ENCODE data around the gene OGT.
"Not testable (repeated sequence)": the region's sequence is repeated elsewhere in the genome, so short reads cannot be mapped to it uniquely, and the experiment has no call there.

Gene OGT

DNA sequence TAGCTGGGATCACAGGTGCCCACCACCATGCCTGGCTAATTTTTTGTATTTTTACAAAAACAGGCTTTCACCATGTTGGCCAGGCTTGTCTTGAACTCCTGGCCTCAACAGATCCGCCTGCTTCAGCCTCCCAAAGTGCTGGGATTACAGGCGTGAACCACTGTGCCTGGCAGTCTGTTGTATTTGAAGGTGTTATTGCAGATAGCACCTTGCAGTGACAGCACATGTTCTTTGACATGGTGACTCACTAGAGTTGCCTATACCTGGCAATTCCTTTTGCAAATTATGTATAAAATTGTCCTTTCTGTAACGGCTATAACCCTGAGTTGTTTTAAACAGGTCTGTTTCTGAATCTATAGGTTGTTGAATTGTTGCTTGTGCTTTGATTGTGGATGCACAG, 7.9 kb downstream of the OGT start:
- no peak for DNase-seq

DNA sequence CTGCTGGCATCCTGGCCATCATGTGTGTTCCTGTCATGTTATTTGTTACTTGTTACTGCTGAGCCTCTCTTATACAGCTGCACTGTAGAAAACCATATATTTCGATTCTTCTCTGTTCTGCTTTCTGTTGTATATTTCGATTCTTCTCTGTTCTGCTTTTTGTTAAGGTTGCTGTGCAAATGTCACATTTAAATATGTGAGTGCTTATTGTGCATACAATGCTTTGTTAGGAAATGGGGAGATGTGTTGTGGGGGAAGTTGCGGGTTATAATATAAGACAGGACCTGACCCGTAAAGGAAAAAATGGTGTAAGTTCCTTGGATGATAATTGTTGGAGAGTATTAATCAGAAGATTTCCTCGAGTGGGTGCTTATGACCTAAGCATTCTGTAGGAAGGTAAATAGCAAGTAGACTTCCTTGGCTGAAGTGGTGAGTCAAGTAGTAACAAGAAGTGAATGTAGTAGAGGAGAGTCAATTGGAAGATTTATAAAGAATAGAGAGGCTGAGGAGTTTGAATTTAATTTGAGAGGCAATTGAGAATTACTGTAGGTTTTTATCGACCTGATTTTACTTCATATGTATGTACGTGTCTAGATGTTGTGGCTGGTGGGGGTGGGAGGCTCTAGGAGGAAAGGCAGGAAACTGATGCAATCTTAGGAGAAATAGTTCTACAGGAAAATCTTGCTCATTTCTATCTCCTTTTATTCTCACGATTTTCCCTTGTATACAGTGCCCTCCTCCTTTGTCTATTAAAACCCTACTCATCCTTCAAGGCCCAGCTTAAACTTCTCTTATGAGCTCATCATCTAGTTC, 8.5 kb downstream of the OGT start:
- peak; percentile 79 for DNase-seq

DNA sequence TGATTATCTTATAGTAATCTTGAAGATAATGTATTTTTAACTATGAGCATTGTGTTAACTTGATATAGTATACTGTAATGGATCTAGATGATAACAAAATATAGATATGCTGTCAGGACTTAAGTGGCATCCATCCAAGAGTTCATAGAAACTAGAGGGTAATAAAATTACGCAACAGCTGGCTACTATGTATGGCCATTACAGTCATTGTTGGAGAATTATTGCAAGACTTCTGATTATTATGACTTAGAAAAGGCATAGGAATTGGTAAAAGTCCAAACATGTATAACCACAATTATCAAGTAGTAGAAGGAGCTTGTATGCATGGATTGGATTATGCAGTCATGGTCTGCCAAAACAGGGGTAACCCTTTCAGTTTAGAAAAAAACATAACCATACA, 9.5 kb downstream of the OGT start:
- peak; percentile 82 for DNase-seq

DNA sequence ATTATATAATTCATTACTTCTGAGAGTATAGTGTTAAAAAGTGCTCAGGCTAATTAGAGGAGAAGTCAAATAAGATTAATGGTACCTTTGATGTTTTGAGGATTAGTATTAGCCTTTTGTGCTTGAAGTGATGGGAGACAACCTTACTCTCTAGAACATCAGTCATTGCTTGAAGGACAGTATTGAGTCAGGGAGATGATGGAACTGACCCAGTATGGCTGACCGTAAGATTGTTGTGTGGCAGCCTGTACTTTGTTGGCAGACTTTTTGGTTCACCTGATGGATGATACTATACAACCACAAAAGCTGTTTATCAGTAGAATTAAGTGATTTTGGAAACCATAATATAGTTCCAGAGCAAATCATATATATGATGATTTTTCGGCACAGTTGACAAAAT, 9.9 kb downstream of the OGT start:
- no peak for DNase-seq

DNA sequence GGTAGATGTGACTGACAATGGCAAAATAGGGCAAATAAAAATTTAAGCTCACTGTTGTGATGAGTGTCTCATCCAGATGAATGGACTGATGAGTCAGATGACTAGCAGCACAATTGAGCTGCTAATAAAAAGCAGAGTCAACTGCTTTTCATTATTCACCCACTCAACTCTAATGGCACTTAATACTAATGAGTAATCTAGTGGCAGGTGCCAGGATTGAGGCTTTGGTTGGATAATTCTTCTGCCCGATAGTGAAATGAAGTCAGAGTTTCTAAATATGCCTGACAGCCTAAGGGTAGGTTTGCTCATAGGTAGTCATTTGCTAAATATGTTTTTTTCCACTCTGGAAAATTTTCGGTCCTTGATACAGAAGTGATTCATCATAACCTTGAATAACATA, 10.4 kb downstream of the OGT start:
- DNase-seq, result peak; percentile 77

DNA sequence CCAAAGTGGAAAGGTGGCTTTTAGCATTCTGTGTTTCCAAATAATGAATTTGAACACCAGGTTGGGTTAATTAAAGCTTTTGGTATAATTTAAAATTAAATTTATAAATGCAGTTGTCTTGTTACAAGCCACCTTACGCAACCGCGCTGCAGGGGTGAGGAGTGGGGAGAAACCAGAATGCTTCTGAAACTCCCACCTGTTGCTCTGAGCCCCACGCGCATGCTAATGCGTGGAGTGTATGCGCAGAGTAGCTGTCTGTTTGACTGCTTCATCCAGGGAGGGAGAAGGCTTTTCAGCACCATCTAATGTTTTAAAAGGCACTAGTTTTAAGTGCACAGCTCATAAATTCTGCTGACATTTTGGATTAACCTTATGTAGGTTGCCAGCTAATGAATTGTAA, 12.5 kb downstream of the OGT start:
- no peak for DNase-seq

DNA sequence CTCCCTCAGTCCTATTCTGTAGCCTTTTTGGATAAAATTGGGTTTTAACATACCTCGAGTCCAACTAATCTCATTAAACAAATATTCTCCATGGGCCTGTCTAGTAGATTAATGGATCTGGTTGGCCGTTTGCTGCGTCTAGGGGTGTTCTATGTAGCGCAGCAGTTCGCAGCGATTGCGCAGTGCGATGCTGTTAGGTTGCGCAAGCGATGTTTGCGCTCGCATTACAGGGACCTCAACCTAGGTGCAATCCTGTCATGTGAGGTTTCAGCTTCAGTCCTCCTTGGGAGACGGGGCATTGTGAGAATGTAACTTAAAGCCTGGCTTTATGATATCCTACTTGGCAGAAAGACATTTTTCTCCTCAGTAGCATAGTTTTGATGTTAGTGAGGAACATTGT, 14.0 kb downstream of the OGT start:
- DNase-seq, result no peak

DNA sequence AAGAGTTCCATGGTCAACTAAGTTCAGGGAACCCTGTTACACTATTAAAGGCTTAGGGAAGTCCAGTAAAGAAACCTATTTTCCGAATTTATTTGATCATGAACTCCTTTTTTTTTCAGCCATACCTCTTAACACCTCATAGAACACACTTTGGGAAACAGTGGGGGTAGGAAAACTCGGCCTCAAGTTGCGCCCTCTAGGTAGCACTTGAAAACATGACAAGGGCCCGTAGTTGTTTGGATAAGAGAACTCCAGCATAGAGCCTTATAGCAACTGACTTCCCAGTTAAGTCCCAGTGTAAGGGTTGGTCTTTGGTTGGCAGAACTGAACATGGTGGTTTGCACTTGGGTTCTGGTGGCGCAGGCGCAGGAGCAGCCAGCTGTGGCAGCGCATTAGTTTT, 14.4 kb downstream of the OGT start:
- DNase-seq, result no peak

DNA sequence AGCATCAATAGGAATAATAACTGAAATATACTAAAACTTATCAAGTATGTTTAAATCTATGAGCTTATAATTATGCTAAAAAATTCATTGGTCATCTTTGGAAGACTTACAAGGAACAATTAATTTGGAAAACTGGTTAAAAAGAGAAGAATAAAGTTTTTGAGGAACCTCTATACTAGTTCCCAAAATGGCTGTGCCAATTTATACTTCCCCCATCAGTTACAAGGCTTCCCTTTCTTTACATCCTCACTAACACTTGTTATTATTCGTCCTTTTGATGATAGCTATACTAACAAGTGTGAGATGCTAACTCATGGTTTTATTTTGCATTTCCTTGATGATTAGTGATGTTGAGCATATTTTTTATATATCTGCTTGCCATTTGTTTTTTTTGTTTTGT, 17.1 kb downstream of the OGT start:
- no peak for DNase-seq

DNA sequence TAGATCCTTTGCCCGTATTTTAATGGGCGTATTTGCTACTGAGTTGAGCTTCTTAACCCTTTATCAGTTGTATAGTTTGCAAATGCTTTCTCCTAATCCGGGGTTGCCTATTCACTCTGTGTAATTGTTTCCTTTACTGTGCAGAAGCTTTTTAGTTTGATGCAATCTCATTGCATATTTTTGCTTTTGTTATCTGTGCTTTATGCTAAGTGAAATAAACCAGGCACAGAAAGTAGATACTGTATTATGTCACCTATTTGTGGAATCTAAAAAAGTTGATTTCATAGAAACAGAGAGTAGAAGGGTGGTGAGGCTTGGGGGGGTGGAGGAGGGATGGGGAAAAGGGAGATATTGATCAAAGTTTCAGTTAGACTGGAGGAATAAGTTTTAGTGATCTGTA, 17.7 kb downstream of the OGT start:
- DNase-seq, result no peak

DNA sequence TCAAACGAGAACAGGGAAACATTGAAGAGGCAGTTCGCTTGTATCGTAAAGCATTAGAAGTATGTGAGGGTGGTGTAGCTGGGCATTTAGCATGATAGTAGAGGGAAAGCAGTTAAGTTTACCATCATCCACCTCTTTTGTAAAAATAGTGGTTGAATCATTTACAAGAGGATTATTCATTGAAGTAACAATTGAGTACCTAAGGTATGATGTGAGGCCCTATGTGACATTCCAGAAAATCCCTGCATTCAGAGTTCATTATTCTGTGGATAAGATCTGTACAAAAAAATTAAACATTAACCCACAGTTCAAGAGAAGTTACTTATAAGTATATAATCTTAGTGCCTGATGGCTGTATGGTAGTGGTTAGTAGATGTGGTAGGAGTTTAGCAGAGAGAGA, 23.1 kb downstream of the OGT start:
- no peak for DNase-seq

DNA sequence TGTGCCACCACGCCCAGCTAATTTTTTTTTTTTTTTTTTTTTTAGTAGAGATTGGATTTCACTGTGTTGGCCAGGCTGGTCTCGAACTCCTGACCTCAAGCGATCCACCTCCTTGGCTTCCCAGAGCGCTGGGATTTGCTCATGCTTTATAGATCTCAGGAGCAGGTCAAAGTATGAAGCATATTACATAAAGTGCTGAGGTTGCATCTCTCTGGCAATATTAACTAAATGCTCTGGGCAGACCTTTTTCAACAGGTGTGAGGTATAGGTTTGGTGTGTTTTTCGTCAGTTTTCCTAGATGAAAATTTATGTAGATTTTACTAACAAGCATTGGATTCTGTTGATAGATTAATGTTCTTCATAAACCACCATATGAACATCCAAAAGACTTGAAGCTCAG, 26.0 kb downstream of the OGT start:
- DNase-seq, result no peak

DNA sequence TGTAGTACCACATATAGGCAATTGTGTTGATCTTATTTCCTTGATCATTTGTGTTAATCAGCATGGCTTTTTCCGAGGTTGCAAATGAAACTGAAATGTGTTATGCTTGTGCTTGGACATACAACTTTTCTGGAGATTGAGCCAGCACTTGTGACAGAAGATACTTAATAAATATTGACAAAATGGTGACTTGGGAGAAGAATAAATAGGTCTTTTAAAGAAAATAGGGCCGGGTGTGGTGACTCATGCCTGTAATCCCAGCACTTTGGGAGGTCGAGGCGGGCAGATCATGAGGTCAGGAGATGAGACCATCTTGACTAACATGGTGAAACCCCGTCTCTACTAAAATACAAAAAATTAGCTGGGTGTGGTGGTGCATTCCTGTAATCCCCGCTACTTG, 26.9 kb downstream of the OGT start:
- not testable (repeated sequence) for DNase-seq

DNA sequence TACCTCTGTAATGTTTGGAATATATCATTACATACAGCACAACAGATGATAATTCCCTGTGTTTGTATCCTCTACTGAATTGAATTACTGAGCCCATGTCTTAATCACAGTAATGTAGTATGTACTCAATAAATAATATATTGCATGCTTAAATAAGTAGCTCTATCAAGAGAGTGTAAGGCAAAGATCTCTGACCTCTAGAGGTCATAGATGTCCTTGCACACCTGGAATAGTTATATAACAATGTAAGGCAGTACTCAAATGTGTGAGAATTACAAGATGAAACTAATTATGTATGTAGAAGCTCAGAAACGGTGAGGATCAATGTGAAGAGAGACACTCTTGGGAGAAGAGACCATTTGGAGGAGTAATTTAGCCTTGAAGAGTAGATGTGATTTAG, 31.0 kb downstream of the OGT start:
- no peak for DNase-seq

DNA sequence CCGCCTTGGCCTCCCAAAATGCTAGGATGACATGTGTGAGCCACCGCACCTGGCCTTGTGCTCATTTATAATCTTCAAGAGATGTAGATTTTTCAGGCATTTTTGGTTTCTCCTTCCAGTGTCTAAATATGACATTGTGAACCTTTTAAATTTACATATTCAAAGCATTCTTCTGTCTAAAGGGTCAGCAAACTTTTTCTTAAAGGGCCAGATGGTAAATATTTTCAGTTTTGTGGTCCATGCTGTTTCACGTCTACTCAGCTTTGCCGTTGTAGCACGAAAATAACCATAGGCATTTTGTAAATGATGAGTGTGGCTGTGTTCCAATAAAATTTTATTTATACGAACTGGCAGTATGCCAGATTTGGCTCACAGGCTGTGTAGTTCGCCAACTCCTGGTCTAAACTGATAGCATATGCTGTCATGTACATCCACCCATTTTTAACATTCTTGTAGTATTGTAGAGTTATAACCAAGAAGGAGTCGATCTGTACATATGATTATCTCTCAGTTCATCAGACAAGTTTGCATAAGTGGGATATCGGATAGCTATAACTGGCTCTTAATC, 32.7 kb downstream of the OGT start:
- peak; percentile 10 for DNase-seq

DNA sequence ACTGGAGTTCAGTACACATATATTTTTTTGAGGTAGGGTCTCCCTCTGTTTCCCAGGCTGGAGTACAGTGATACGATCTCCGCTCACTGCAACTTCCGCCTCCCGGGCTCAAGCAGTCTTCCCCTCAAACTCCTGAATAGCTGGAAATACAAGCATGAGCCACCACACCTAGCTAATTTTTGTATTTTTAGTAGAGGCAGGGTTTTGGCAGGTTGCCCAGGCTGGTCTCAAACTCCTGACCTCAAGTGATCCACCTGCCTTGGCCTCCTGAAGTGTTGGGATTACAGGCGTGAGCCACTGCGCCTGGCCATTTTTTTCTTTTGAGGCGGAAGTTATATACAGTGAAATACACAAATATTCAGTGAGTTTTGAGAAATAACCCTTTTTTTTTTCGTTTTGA, 38.5 kb downstream of the OGT start:
- not testable (repeated sequence) for DNase-seq

DNA sequence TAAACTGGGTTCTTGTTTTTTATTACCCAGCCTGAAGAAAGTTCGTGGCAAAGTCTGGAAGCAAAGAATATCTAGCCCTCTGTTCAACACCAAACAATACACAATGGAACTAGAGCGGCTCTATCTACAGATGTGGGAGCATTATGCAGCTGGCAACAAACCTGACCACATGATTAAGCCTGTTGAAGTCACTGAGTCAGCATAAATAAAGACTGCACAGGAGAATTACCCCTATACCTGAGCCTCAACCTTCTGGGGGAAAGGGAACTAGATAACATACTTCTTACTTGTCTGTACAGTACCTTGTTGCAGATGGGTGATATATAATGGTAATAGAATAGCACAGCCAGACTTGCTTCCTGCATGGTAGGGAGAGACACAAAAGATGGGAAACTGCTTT, 40.7 kb downstream of the OGT start:
- no peak for DNase-seq

DNA sequence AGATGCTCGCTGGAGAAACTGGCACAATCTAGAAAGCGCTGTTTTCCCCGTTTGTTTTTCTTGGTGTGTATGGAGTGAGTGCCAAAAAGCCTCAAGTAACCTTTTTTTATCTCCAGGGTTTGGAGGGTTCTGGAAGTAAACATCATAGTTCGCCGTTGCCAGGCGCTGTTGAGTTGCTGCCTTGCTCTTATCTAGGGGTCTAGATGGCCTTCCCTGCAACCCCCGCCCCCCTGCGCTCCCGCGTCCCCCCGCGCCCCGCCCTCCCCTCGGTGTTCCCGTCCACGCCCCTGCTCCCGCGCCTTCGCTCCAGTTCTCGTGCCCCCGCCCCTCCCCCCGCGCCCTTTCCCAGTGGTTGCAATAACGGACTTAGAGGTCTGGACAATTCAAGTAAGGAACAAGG, 44.8 kb downstream of the OGT start:
- no peak for DNase-seq

DNA sequence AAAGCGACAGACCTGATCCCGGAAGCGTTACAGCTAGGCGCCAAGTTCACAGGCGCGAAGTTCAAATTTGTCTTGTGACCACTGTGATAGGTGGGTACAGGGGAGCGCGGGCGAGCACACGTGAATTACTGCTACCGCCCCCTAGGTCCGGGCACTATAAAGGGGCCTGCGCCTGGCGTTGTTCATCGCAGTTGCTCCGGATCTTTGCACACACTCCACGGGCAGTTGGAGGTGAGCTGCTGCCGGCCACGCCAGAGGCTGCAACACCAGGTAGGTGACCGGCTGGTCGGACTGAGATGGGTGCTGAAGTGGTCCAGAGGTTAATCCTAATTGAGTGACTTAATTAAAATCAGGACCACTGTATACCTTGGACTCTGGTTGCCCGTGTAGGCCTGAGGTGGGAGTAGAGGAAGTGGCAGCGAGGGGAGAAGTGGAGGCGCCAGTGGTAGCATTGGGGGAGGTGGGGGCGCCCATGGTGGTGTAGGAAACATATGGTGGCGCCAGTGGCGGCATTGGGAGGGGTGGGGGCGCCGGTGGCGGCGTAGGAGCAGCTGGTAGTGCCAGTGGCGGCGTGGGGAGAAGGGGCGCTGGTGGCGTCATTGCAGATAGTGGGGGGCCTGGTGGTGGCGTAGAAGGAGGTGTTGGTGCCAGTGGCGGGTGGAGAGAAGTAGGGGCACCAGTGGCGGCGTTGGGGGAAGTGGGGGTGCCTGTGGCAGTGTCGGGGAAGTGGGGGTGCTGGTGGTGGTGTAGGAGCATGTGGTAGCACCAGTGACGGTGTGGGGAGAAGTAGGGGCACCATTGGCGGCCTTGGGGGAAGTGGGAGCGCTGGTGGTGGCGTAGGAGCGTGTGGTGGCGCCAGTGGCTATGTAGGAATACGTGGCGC, 45.6 kb downstream of the OGT start, which contains the start of gene GCNA:
TSS of gene GCNA (plus strand) at position 185 of the 883 bp plus-strand sequence. CDS start 2,385 bp downstream, outside the sequence.
- DNase-seq, result no peak

DNA sequence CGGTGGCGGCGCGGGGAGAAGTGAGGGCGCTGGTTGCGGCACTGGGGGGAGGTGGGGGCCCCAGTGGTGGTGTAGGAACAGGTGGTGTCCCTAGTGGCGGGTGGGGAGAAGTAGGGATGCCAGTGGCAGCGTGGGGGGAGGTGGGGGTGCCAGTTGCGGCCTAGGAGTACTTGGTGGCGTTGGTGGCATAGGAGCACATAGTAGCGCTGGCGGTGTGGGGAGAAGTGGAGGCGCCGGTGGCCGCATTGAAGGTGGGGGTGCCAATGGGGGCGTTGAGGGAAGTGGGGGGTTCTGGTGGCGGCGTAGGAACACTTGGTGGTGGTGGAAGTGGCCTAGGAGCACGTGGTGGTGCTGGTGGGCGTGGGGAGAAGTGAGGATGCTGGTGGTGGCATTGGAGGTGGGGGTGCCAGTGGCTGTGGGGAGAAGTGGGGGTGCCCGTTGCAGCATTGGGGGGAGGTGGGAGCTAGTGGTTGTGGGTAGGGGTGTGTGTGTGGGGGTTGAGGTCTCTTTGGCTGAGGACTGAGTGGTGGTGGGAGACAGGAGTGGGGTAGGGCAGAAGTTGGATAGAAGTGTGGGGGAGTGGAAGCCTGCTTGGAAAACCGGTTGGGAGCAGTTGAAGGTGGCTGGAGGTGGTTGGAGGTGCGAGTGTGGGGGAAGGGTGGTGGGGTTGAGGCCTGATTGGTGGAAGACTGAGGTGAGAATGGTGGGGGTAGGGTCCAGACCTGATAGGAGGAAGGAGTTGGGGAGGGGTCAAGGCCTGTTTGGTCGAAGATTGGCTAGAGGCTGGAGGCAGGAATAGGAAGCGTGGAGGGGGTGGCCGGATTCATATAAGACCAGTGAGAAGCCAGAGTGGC, 46.5 kb downstream of the OGT start:
- DNase-seq, result no peak

DNA sequence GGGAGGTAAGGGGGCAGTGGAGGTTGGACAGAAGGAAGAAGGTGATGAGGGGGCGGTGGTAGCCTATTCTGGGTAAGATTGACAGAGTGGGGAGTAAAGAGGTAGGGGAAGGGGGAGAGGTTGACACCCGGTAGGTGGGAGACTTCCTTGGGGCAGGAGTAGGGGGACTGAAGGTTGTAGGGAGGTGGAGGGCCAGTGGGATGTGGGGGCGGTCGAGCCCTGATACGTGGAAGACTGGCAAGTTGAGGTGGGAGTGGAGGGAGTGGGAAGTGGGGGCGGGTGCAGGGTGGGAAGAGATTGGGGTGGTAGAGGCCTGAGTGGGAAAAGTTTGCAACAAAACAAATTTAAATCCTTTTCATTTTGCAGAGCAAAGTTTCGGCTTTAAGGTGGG, 47.1 kb downstream of the OGT start:
- no peak for DNase-seq

DNA sequence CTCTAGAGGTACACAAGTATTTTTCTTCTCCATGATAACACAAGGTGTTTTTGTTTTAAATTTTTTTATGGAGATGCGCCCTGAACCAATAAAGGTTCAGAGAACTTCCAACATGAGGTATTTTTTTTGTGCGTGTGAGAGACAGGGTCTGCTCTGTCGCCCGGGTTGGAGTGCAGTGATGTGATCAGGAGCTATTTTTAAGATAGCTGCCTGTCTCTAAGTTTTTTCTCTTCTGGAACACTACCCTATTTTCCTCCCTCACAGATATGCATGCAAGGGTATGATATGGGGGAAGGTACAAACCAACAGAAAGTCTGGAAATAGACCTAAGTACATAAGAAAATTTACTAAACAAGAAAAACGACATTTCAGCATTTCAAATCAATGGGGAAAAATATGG, 48.3 kb downstream of the OGT start:
- no peak for DNase-seq

DNA sequence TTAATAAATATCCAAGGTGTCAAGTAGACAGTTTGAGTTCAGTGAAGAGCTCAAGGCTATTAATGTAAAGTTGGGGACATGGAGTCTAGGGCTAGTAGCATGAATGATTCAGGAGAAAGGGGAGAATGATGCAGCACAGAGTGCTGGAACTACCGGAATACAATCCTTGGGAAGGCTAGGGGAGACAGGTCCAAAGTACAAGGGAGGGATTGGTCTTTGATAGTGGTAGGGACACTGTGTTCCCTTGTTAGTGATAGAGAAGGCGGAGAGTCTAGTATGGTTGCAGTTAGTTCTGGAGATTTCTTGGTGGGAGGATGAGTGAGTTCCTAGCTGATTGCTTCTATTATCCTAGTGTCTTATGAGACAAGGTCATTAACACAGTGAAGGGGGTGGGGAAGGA, 54.0 kb downstream of the OGT start:
- DNase-seq, result no peak

All from fibroblast of skin of abdomen (primary cell).